Activated CD4-positive, alpha-beta T cell treated with anti-CD3 and anti-CD28 coated beads, Interleukin-2, Interleukin-4, amounts not matched to agents 100 ng/mL and 50 ng/mL, durations not matched to agents 16 hours and 8 hours (primary cell): Measurements from ENCODE around the gene TRPM2.
"Not testable (repeated sequence)": the region's sequence is repeated elsewhere in the genome, so short reads cannot be mapped to it uniquely, and the experiment has no call there.

ENCODE experiments used
- DNase-seq: peaks from one replicate; pipeline ENCODE4 v3.0.0-alpha.2; 2020; ENCODE audit warnings: low spot score

Gene TRPM2

GRCh38 chr21:44397431-44398031, 44.1 kb downstream of the TRPM2 start:
- no peak for DNase-seq

GRCh38 chr21:44398499-44398898, 45.1 kb downstream of the TRPM2 start:
- no peak for DNase-seq

- no peak for DNase-seq
Measured at GRCh38 chr21:44399151-44399954, 45.9 kb downstream of the TRPM2 start.

- DNase-seq = no peak
Measured at GRCh38 chr21:44399955-44400790, 46.8 kb downstream of the TRPM2 start.

GRCh38 chr21:44400791-44401385, 47.5 kb downstream of the TRPM2 start:
- no peak for DNase-seq

GRCh38 chr21:44401386-44402160, 48.2 kb downstream of the TRPM2 start:
- no peak for DNase-seq

GRCh38 chr21:44402323-44403105, 49.1 kb downstream of the TRPM2 start:
- DNase-seq = no peak

GRCh38 chr21:44403106-44404020, 49.9 kb downstream of the TRPM2 start:
- DNase-seq = no peak

GRCh38 chr21:44404482-44404881, 51.1 kb downstream of the TRPM2 start:
- DNase-seq = not testable (repeated sequence)

- no peak for DNase-seq
Measured at GRCh38 chr21:44405091-44405947, 51.9 kb downstream of the TRPM2 start.

- no peak for DNase-seq
Measured at GRCh38 chr21:44405948-44406872, 52.8 kb downstream of the TRPM2 start.

- DNase-seq = no peak
Measured at GRCh38 chr21:44406953-44407352, 53.5 kb downstream of the TRPM2 start.

GRCh38 chr21:44407493-44407892, 54.1 kb downstream of the TRPM2 start:
- no peak for DNase-seq

GRCh38 chr21:44408226-44408625, 54.8 kb downstream of the TRPM2 start:
- no peak for DNase-seq

- no peak for DNase-seq
Measured at GRCh38 chr21:44413566-44414290, 60.3 kb downstream of the TRPM2 start.

- no peak for DNase-seq
Measured at GRCh38 chr21:44414291-44415072, 61.1 kb downstream of the TRPM2 start.
